Skeletal muscle tissue (tissue), 4 donors: ENCODE results near the gene SNTG2. TPM values are rescaled to one million over a fixed set of nuclear protein-coding genes. Genes with fewer than 3 reads are reported as not detected.

Source experiments
- H3K27ac ChIP-seq: one replicate; pipeline ENCODE4 v1.7.0; 2013; ENCODE audit warnings: mild to moderate bottlenecking, low read depth, low read length, inconsistent platforms
- H3K27me3 ChIP-seq, 3 donors: one replicate each; pipeline ENCODE4 v1.7.0; 2013; ENCODE audit warnings: low read length in 3 of 3; ENCODE audit not compliant: control insufficient read depth in 3 of 3, insufficient read depth in 3 of 3
- H3K36me3 ChIP-seq, 3 donors: one replicate each; pipeline ENCODE4 v1.7.0; 2013; ENCODE audit warnings: low read length in 3 of 3; ENCODE audit not compliant: control insufficient read depth in 3 of 3, insufficient read depth in 3 of 3
- H3K4me1 ChIP-seq, 3 donors: one replicate each; pipeline ENCODE4 v1.7.0; 2013; ENCODE audit warnings: low read length in 3 of 3, mild to moderate bottlenecking in 3 of 3; ENCODE audit not compliant: control insufficient read depth in 3 of 3, insufficient read depth in 3 of 3
- H3K4me3 ChIP-seq, 3 donors: one replicate each; pipeline ENCODE4 v1.7.0; 2013; ENCODE audit warnings: low read length in 3 of 3
- H3K9ac ChIP-seq, 3 donors: one replicate each; pipeline ENCODE4 v1.7.0; 2013; ENCODE audit warnings: low read length in 3 of 3, mild to moderate bottlenecking in 3 of 3, moderate library complexity in 2 of 3, low read depth in 1 of 3
- H3K9me3 ChIP-seq, 3 donors: one replicate each; pipeline ENCODE4 v1.7.0; 2013; ENCODE audit warnings: low read length in 3 of 3; ENCODE audit not compliant: control insufficient read depth in 3 of 3
- total RNA-seq: library from RNA; depleted of rRNA; stranded (reverse); fragments of >200 nt; gene quantifications from one replicate; pipeline ENCODE4 v1.2.3, GENCODE V29; 2014
- donor health status: Osteomylitis.

Gene SNTG2
- total RNA-seq, 1 donor from 2014 or later = under 0.01 TPM

DNA sequence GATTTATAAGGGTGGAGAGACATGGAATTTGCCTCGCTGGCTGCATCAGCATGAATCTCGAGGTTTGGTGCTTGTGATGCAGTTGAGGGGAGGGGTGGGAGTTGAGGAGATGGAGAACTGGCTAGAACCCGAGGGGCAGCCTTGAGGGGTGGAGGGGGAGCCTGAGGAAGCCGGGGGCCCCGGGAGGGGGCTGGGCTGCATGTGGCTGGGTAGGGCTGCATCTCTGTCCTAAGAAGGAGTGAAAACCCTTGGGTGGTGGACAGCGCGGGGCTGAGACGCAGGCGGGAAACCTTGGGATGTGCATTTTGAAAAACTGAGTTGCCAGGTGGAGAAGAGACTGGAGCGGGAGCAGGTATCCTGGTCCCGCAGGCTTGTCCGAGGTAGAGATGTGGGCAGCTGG, 64.2 kb downstream of the SNTG2 start:
- Histone ChIP-seq H3K4me1 (no peaks in the 10 kb centered on the region), H3K9ac (no peak overlapping the region), H3K9me3 (no peaks in the 10 kb centered on the region), H3K27ac (no peak overlapping the region), H3K4me3 (no peak overlapping the region), H3K27me3 (peaks cover 0 to 4% (median 0%) of the 10 kb centered on the region in 3 donors), H3K36me3 (no peaks in the 10 kb centered on the region)

DNA sequence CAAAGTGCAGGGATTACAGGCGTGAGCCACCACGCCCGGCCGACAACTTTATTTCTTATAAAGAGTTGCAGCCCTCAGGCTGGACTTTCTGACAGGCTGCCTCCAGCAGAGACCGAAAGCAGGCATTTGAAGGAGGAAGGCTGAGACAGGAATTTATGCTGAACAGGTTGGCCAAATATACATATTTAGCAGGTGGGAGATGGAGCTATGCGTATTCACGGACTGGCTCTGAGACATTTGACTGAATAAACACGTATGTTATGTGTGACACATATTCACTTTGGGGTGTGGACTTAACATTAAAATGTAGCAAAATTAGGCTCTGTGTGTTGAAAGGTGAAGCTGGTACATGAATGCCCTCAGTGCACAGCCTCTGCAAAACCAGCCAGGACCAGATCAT, 65.9 kb downstream of the SNTG2 start:
- H3K36me3 ChIP-seq = no peaks in the 10 kb centered on the region
- peaks cover 0 to 4% (median 0%) of the 10 kb centered on the region in 3 donors for H3K27me3 ChIP-seq
- no peaks in the 10 kb centered on the region for H3K9me3 ChIP-seq
- no peaks in the 10 kb centered on the region for H3K4me1 ChIP-seq
- no peak overlapping the region for H3K27ac ChIP-seq
- no peak overlapping the region for H3K9ac ChIP-seq
- H3K4me3 ChIP-seq = no peak overlapping the region

DNA sequence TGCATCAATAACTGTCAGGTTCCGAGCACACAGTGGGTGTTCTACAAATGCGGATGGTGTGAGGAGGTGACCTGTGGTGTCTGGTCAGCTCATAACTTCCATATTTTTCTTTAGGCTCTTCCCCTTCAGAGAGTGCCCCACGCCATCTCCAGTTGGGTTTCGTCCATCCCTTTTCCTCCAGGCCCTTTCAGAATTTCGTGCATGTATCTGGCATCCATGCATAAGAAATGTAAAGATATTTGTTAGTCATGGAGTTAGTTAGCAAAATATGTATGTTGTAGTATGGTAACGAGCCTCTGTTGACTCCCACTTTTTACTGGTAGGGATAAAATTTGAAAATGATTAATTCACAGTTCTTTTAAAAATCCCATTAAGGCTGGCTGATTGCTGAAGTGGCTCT, 67.2 kb downstream of the SNTG2 start:
- no peaks in the 10 kb centered on the region for H3K27me3 ChIP-seq
- no peak overlapping the region for H3K4me3 ChIP-seq
- no peaks in the 10 kb centered on the region for H3K4me1 ChIP-seq

DNA sequence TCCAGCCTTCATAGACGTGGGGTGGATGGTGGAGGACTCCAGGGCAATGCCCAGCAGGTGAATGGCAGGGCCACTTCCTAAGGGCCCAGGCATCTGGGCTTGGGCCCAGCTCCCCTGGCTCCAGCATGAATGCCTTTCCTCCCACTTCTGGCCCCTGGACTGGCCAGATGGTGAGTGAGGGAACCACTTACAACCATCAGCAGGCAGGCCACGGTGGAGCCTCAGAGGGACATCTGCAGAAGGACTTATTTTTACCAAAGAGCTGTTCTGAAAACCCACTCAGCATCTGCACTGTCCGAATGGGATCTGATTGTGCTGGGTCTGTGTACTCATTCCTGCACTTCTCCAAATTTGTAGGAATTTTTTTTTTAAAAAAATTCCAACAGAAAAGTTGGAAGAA, 69.6 kb downstream of the SNTG2 start:
- H3K27ac ChIP-seq = no peak overlapping the region
- no peaks in the 10 kb centered on the region for H3K27me3 ChIP-seq
- no peaks in the 10 kb centered on the region for H3K4me1 ChIP-seq
- H3K36me3 ChIP-seq = no peaks in the 10 kb centered on the region
- H3K9me3 ChIP-seq = peaks cover 0 to 2% (median 0%) of the 10 kb centered on the region in 3 donors
- no peak overlapping the region for H3K4me3 ChIP-seq
- H3K9ac ChIP-seq = no peak overlapping the region

More for the DNA sequence above, 67.2 kb downstream of the SNTG2 start:
- H3K27ac ChIP-seq = no peak overlapping the region
- no peak overlapping the region for H3K9ac ChIP-seq
- H3K9me3 ChIP-seq = no peaks in the 10 kb centered on the region
- H3K36me3 ChIP-seq = no peaks in the 10 kb centered on the region

DNA sequence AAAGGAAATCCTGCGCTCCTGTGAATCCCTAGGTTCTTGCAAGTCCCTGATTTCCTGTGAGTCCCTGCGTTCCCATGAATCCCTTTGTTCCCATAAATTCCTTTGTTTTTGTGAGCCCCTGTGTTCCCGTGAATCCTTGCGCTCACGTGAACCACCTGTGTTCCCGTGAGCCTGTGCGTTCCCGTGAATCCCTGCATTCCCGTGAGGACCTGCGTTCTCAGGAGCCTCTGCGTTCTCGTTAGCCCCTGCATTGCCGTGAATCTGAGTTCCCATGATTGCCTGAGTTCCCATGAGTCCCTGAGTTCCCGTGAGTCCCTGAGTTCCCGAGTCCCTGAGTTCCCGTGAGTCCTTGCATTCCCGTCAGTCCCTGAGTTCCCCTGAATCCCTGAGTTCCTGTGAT, 71.5 kb downstream of the SNTG2 start:
- no peaks in the 10 kb centered on the region for H3K36me3 ChIP-seq
- peaks cover 0 to 2% (median 0%) of the 10 kb centered on the region in 3 donors for H3K9me3 ChIP-seq
- H3K27me3 ChIP-seq = peaks cover 0 to 6% (median 0%) of the 10 kb centered on the region in 3 donors
- H3K4me1 ChIP-seq = no peaks in the 10 kb centered on the region
- H3K4me3 ChIP-seq = no peak overlapping the region
- no peak overlapping the region for H3K9ac ChIP-seq
- no peak overlapping the region for H3K27ac ChIP-seq

DNA sequence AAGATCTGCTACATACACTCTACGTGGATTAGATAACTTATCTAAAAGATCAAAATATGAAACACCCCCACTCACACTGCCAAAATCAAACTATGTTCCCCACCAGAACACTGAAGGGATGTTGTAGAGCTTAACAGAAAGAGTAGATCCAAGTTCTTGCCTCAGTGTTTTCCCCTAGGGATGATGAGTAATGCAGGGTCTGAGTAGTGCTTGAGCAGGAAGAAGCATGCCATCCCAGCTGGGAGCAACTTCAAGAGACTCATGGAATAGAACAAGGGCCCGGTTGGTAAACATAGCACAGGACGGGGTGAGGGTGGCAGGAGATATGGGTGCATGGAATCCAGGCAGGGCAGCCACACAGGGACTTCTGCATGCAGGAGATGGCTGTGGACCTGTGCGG, 74.3 kb downstream of the SNTG2 start:
- Histone ChIP-seq H3K9ac (no peak overlapping the region), H3K27ac (no peak overlapping the region), H3K36me3 (no peaks in the 10 kb centered on the region), H3K9me3 (peaks cover 0 to 2% (median 0%) of the 10 kb centered on the region in 3 donors), H3K27me3 (peaks cover 0 to 6% (median 0%) of the 10 kb centered on the region in 3 donors), H3K4me3 (no peak overlapping the region), H3K4me1 (no peaks in the 10 kb centered on the region)

DNA sequence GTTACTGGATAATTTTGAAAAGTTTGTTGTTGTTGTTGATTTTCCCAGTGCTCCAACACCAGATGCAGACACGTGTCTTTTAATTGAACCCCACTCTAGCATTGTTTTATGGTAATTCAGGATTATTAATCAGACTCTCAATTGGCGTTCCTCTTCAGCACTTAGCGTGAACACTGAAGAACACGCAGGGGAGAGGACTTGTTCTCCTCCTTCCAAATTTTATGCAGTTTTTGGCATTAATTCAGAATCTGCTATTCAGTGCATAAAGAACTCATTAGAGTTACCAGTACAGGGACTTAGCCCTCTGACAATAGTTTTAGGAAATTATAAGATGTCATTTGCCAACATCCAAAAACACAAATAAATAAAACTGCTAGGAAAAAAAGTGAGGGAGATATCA, 75.5 kb downstream of the SNTG2 start:
- Histone ChIP-seq H3K27ac (no peak overlapping the region), H3K9ac (no peak overlapping the region), H3K4me3 (no peak overlapping the region), H3K9me3 (peaks cover 0 to 2% (median 0%) of the 10 kb centered on the region in 3 donors), H3K27me3 (peaks cover 0 to 6% (median 0%) of the 10 kb centered on the region in 3 donors), H3K36me3 (no peaks in the 10 kb centered on the region), H3K4me1 (no peaks in the 10 kb centered on the region)

DNA sequence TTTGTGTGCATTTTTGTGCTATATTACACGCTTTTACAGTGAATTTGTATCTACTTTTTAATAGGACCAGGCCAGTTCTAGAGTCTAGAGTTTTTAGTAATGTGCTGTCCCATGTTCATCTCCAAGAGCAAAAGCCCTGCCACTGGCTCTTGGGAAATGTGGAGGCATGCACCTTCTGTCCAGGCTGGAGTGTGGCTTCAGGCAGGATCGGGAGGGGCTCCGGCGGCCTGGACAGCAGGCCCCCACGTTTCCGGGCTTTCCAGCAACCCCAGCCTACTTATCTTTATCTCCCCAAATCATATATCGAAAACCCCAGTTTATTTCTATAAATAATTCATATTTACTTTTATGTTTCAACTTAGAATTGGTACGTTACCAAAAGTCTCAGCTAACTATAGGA, 78.2 kb downstream of the SNTG2 start:
- H3K9ac ChIP-seq = no peak overlapping the region
- no peaks in the 10 kb centered on the region for H3K36me3 ChIP-seq
- H3K9me3 ChIP-seq = no peaks in the 10 kb centered on the region
- H3K4me1 ChIP-seq = no peaks in the 10 kb centered on the region
- peaks cover 0 to 6% (median 0%) of the 10 kb centered on the region in 3 donors for H3K27me3 ChIP-seq
- no peak overlapping the region for H3K27ac ChIP-seq
- no peak overlapping the region for H3K4me3 ChIP-seq

DNA sequence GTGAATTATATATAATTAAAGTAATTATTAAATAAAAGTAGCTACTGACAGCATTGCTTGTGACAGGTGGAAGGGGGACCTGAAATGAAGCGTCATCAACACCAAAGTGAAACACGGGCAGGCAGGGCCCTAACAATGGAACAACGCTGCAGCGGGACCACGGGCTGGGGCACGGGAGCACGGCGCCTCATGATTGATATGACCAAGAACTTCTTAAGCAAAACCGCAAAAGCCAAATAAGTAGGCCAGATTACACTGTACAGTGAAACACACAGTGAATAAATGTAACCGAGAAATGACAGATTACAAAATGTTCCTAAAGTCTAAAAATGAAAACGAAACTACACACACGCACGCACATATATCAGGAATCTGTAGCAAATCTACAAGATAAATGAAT, 81.4 kb downstream of the SNTG2 start:
- Histone ChIP-seq H3K27me3 (no peaks in the 10 kb centered on the region), H3K4me1 (no peaks in the 10 kb centered on the region), H3K9me3 (no peaks in the 10 kb centered on the region), H3K9ac (no peak overlapping the region), H3K27ac (no peak overlapping the region), H3K36me3 (no peaks in the 10 kb centered on the region), H3K4me3 (no peak overlapping the region)

DNA sequence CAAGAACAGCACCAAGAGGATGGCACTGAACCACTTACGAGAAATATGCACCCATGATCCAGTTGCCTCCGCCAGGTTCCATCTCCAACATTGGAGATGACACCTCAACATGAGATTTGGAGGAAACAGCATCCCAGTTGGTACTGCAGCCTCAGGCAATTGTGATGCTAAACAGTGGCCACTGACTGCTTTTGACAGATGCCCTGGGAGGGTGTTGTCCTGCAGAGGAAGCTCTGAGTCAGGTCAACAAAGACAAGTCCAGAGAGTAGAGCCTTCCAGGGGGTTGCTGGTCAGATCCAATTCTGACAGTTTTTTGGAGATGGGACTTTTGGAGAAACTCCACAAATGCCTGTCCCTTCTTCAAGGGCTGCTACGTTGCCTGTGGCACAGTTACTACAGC, 82.4 kb downstream of the SNTG2 start:
- H3K4me3 ChIP-seq = no peak overlapping the region
- H3K27me3 ChIP-seq = no peaks in the 10 kb centered on the region
- no peaks in the 10 kb centered on the region for H3K36me3 ChIP-seq
- H3K9ac ChIP-seq = no peak overlapping the region
- no peaks in the 10 kb centered on the region for H3K4me1 ChIP-seq
- H3K9me3 ChIP-seq = no peaks in the 10 kb centered on the region
- no peak overlapping the region for H3K27ac ChIP-seq

DNA sequence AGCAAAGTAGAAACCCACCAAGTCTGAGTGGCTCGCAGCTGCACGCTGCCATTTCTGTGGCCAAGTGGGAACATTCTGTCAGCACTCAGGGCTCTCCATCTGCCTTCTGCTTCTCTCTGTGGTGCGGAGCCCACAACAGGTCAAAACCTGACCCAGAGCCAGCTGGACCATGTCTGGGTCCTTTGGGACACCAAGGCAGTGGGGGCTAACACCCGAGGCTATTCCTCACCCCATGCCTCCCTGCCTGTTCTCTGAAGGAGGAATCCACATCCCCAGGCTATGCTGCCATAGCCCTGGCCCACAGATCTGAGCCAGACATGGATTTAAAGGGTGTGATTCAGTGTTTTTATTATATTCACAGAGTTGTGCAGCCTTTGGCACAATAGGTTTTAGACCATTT, 86.4 kb downstream of the SNTG2 start:
- no peak overlapping the region for H3K9ac ChIP-seq
- H3K9me3 ChIP-seq = no peaks in the 10 kb centered on the region
- no peak overlapping the region for H3K27ac ChIP-seq
- H3K36me3 ChIP-seq = no peaks in the 10 kb centered on the region
- H3K4me1 ChIP-seq = no peaks in the 10 kb centered on the region
- H3K27me3 ChIP-seq = no peaks in the 10 kb centered on the region
- no peak overlapping the region for H3K4me3 ChIP-seq
